GM21381 (cell line): ENCODE measurements around the gene TRIM15.
"Not testable (repeated sequence)": the region's sequence is repeated elsewhere in the genome, so short reads cannot be mapped to it uniquely, and the experiment has no call there.

ENCODE experiments used
- ATAC-seq: cut with Tn5 transposase; IDR thresholded peaks from one replicate; pipeline ENCODE4 v1.9.1; 2021; ENCODE audit warnings: mild to moderate bottlenecking, moderate library complexity; ENCODE audit not compliant: unreplicated experiment

TRIM15 gene

DNA sequence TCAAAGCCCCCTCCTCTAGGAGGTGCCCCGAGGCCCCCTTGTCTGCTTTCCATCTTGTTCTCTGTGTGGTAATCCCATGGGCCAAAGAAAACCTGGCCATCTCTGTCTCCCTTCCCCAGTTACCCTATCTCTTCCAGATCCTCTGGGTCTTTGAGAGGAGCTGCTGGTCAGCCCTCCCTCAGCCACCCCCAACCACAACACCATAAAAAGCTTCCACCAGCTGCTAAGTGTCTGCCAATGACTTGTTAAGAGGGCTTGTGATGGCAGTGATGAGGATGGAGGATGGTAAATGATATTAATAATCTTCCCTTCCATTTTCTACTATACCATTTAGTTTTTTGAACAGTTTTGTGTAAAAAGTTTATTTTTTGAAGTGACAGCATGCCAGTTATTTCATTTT lies 32.6 kb downstream of the TRIM15 start:
- no peak for ATAC-seq

DNA sequence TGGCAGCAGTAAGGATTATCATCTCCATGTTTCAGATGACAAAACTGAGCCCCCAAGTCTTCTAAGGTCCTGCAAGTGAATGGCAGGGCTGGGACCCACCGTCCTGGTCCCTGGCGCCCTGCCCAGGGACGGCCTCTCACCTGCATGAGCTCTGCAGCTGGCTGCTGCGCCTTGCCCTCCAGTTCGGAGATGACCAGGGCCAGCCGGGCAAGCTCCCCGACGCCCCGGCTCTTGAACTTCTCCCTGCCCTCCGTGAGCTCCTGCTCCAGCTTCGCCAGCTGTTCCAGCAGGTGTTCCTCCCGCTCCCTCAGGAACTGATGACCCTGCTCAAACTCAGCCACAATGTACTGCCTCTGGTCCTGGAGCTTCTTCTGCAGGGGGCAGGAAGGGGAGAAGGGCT lies 33.0 kb downstream of the TRIM15 start:
- no peak for ATAC-seq

DNA sequence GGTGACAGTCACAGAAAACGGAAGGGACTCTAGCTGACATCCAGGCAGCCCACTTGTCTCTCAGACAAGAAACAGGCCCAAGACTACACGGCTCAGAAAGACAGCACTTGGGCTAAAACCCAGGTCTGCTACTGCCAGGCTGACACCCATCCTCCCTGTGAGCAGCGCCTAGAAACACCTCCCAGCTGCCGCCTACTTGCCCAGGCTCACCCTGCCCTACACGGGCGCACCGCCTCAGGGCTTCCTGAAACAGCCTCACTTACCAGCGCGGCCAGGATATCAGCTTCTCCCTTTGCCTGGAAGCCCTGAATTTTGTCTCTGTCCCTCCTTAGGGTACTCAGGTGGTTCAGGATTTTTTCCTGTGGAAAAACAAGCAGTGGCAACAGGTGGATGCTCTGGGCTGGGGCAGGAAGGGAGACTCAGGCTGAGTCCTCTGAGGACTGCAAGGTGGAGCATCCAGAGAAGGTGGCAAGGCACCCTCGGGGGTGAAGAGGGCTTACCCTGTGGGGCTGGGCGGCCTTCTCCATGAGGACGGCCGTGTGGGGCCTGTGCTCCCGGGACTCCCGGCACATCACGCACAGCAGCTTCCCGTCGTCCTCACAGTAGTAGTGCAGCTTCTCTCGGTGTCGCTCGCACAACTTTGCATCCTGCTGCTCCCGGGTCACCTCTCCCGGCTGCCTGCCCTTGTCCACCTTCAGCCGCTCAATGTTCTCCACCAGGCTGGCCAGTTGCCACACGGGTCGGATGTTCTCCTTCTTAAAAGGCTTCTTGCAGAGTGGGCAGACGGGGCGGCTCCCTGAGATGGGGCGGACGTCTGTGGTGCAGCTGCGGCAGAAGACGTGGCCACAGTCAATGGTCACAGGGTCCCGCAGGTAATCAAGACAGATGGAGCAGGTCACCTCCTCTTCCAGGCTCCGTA lies 35.1 kb downstream of the TRIM15 start:
- no peak for ATAC-seq

DNA sequence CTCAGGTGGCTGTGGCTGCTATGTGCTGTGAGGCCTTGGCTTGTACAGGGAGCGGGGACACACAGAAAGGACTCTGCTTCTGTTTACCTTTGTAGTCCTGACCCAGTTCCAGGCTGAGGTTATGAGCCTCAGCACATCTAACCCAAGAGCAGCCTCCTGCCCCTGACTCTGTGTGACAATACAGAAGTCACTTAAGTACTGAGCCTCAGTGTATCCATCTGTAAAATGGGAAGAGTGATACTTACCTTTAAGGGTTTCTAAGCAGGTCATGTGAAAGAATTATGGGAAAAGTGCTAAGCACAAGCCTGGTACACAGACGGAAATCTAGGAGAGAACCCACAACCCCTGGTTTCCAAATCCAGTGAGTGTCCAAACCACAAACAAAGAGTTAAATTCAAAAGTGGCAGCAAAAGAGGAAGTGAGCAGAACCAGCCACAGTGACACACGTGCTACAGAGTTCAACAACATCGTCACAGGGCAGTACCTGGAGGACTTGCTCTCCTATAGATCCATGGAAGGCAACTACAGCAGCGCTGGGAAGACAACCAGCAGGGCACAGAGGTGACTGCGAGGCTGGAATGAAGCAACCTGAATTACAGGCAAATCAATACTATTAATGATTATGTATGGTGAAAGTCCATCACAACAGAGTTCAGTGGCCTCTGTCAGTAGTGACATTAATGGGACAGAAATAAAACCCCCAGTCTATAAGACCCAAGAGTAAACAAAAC lies 37.4 kb downstream of the TRIM15 start:
- no peak for ATAC-seq

DNA sequence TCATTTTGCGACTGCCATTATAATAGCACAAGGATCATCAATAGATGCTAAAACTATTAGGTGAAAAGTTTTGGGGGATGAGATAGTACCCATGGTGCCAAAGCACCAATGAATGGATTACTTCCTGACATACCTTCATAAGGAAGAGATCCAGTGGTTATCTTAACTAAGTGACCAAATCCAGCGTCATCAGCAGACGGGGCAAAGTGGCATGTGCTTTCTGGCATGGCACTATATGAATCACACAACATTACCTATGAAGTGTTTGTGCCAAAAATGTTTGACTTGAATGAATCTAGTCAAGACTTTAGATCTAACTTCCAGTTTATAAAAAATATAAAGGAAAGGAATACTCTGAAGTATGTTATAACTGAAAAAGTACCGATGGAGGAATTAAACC lies 39.0 kb downstream of the TRIM15 start:
- ATAC-seq = no peak

DNA sequence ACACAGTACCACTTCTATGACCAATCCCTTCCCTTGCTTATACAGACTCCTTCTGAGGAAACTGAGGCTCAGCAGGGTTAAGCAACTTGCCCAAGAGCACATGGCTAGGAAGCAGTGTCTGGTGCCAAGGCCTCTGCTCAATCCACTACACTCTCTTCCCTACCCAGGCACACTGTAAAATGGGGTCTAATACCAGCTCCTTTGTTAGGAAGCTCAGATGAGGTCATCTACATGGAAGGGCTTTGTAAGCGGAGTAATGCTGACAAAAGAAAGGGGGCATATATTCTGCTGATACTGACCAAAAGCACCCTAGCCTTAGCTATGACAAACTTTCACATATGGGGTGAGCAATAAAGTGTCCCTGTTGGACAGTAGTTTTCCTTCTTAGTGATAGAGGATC lies 40.8 kb downstream of the TRIM15 start:
- no peak for ATAC-seq

DNA sequence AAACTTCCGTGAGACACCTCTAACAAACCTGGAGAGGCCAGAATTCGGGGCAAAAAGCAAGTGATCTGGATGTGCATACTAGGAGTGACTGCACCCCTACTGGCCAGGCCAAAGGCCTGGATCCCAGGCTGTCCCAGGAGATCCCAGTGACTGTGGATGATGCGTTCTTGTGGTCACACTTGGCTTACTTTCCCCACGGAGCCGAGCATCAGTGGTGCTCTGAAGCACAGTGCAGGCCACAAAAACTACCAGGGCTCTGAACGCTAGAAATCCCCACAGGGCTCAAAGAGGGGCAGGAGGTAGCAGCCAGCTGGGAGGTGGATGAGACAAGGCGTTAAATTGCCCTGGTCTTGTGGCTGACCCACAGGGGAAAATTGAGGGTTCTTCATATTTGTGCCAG lies 42.8 kb downstream of the TRIM15 start:
- ATAC-seq = no peak

DNA sequence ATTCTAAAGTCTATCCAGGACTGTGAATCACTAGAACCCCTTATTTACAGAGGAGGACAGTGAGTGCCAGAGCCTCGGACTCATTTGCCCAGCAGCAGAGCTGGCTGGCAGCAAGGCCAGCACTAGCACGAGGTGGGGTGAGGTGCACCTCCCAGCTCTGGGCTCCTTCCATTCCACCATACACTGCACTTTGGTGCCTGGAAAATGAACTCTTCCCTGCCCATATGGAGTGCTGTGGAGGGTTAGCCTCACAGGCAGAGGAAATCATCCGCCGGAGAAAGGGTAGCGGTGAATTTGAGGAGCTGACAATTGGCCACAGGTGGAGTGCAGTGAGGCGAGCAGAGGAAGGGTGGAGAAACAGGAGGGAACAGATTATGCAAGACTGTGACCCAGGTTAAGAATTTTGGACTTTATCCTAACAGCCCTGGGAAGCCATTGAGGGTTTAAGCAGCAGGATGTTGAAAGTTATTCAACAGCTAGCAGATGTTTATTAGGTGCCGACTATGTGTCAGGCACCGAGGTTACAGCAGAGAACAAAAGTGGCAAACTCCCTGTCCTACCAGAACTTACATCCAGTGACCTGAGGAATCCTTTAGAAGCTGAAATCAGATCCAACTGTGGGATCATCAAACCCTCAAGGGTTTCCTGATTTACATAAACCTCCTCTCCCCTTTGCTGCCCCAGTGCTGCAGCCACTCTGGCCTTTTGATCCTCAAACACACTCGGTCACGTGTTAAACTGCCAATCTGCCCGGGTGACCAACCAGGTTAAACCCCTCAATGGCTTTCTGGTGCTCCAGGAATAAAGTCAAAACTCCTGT lies 43.7 kb downstream of the TRIM15 start:
- no peak for ATAC-seq

DNA sequence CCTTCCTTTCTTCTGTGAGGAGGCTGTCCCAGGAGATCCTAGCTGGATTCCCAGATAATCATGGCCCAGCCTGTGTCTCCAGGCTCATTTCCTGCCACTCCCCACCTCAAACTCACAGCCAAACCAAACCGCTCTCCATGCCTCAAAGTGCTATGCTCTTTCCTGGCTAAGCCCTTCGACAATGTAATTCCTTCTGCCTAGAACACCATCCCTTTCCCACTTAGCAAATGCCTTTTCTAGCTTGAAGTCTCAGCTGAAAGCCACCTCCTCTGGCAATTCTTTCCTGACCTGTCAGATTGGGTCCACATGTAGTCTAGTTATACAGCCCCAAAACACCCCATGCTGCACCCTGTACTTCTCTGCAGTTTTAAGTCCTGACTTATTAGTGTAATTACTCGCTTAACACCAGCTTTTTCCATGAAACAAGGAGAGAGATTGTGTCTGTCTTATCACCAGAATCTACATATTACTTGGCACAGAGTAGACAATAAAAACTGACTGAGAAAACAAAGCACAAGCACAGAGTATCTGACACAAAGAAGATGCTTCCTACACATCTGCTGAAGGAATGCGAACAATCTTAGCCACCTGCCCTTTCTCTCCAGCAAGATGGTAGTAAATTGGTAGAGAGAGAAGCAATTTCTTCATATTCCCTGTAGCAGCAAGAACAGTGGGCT lies 44.4 kb downstream of the TRIM15 start:
- ATAC-seq = no peak

DNA sequence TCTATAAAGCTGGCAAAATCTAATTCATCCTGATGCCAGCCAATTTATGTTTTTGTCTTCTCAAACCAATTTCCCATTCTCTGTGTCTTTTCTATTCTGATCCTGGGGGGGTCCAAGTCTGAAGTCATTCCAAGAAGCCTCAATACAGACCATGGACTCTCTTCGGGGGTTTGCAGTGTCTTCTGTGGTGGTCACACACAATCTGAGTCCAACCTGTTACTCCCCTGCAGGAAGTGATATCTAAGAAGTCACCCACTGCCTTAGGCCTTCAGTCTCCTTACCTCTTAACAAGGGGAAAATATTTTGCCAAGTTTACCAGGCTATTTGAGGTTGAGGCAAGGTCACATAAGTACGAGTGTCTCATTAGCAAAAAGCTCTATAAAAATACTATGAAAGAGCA lies 48.0 kb downstream of the TRIM15 start:
- ATAC-seq = no peak

DNA sequence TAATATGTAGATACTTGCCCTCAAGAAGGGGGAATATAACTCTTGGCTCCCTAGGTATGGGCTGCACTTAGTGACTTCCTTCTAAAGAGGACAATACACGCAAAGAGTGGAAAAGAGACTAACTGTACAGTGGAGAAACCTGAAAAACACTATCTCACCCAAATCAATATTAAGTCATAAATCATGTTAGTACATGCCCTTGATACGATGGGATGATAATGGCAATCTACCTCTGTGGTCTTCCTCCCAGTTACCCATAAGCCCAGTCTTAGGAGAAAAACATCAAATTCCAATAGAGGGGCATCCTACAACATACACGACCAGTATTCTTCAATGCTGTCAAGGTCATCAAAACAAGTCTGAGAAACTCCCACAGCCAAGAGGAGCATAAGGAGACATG lies 48.6 kb downstream of the TRIM15 start:
- no peak for ATAC-seq

DNA sequence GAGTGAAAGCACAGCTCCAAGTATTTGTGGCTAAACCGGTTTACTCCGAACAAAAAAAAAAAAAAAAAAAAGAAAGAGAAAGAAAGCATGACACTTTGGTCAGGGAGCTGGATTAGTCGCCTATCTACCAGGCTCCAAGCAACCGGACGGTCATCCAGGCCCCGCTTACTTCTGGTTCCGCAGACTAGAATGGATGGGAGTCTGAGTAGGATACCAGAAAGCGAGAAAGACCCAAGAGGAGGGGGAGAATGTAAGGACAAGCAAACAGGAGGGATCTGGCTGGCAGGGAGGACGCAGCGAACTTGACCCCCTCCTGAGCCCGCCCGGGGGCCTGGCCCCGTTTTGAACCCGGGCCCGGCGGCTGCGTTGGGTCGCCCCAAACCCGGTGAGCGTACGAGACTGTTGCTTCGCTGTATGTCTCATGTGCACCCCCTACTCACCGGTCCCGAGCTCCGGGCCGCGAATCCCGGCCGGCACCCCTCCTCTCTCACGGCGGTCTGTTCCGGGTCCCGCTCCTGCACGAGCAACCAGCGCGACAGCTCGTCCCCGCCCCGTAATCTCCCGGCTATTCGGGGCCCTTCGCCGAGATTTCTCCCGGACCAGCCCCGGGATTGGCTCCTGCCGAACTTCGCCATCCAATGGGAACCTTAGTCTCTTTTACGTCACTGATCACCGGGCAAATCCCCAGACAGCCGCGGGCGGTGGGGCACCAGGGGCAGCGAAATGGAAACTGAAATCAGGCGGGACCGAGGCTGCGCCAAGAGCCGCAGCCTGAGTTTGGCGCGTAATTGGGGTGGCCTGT lies 49.7 kb downstream of the TRIM15 start, which contains the start of gene TRIM26:
Gene TRIM26, minus strand, starts transcription at position 542 of the 802 bp plus-strand sequence. CDS start 14,303 bp downstream, outside the sequence.
- ATAC-seq = peak; percentile 82

DNA sequence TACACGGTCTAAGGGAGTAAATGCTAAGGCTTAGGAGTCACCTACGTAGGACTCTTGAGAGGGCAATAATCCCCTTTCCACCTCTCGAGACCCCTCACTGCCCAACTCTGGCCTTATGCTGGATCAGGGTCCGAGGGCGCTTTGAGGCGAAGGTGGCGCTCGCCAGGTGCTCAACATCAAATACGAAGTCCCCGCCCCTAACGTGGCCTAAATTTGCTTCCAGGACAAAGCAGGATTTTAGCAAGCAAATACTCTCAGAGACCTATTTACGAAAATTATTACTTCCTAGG lies 50.3 kb downstream of the TRIM15 start:
- ATAC-seq = no peak

DNA sequence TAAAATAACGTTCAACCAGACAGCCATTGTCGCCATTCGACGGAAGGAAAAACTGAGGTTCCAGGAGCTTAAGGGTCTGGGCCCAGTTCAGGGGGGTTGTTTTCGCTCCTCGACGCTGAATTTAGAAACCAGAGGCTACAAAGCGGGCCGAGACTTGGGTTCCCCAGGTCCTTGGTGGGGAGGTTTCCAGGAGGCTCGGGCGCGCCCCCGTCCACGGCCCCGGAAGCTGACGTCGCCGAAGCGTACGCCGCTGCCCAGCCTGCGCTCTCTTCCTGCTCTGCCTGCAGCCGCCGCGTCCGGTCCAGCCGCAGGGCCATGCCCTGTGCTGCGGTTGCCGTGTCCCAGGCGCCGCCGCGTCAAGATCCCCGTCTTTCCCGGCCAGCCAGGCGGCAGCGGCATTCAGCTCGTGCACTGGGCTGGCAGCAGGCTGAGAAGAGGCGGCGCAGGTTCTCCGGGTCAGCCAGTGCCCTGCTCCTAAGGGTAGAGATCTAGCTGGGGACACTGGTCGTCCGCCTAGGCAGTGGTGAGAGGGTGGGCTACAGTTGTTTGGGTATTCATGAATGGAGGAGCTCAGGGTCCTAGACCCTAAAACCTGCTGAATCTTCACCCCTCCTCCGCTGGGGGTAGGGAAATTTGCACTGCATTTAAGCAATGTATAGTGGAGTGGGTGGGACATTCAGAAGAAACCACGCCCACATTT lies 50.8 kb downstream of the TRIM15 start:
- ATAC-seq = peak; percentile 48

DNA sequence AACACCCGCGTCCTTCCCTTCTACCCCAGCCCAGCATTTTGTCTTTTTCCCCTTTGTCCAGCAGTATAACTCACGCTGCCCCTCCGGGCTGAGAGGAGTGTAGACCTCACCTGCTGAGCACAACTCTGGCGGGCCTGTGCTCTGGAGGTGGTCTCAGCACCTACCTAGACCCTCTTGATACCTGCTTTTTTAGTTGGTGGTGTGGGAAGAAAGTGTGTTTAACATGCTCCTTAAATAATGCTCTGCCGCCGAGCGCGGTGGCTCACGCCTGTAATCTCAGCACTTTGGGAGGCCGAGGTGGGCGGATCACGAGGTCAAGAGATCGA lies 51.3 kb downstream of the TRIM15 start:
- no peak for ATAC-seq

DNA sequence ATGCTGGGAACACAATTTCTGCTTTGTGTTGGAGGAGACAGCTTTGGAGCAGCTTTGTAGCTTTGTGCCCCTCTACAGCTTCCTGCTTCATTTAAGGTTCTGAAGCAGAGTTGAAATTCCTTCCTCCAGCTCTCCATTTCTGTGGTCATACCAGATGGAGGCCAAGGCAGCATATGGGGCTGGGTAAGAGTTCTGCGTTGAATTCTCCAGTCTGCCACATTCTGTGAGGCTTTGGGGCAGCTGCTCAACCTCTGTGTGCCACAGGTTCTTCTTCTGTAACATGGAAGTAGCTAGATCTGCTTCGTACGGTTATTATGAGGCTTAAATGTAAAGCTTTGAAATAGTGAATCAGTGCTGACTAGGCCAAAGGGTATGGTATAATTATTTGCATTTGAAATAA lies 52.8 kb downstream of the TRIM15 start:
- ATAC-seq = no peak

DNA sequence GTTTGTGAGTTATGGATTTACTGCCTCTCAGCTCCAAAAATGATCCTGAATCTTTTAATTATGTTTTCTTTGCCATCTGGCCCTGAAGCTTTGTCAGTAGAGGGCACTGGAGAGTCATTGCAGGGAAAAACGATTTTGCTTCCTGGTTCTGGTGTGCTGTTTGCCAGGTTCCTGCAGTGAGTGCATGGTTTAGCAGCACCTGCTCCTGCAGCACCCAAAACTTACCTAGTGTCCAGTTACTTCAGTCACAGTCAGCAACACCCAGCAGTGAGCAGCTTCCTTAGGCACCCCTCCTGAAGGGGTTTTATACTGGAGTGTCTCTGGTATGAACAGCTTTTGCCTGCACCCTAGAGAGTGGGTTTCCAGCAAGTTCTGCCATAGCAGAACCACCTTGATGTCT lies 55.9 kb downstream of the TRIM15 start:
- no peak for ATAC-seq

DNA sequence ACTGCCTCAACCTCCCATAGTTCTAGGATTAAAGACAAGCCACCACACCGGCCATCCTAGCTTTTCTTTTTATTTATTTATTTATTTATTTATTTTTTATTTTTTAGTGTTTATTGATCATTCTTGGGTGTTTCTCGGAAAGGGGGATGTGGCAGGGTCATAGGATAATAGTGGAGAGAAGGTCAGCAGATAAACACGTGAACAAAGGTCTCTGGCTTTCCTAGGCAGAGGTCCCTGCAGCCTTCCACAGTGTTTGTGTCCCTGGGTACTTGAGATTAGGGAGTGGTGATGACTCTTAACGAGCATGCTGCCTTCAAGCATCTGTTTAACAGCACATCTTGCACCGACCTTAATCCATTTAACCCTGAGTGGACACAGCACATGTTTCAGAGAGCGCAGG lies 58.0 kb downstream of the TRIM15 start:
- not testable (repeated sequence) for ATAC-seq

DNA sequence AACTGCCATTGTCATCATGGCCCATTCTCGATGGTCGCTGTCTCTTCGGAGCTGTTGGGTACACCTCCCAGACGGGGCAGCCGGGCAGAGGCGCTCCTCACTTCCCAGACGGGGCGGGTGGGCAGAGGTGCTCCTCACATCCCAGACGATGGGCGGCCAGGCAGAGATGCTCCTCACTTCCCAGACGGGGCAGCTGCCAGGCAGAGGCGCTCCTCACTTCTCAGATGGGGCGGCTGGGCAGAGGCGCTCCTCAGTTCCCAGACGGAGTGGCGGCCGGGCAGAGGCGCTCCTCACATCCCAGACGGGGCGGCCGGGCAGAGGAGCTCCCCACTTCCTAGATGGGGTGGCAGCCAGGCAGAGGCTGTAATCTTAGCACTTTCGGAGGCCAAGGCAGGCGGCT lies 58.6 kb downstream of the TRIM15 start:
- not testable (repeated sequence) for ATAC-seq
